NCI-H69 (cell line): Measurements from ENCODE around the gene ADCY9.

Experiments used
- DNase-seq: peaks from one replicate; lab custom pipeline; 2025; lab: John Stamatoyannopoulos, UW

The ADCY9 gene

GRCh38 chr16:4032768-4033167, 83.5 kb downstream of the ADCY9 start:
- peak; percentile 87 for DNase-seq

GRCh38 chr16:4028144-4028543, 88.1 kb downstream of the ADCY9 start:
- no peak for DNase-seq

- peak; percentile 14 for DNase-seq
These were observed 89.4 kb downstream of the ADCY9 start for GRCh38 chr16:4026854-4027253.

DNA sequence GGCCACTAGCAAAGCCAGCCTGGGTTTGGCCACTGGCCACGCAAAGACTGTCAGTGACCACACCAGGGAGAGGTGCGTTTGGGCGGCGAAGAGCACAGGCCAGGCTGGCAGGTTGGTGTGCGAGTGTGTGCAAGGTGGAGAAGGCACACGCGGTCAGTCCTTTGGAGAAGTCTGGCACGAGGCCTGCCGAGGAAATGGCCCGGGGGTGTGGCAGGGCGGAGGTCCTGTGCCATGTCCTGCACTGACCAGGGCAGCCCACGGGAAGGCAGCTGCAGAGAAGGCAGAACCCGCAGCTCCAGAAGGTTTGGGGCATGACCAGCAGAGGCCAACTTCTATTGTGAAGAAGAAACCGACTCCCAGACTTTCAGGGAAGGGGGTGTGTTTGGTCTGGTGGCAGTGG, 90.8 kb downstream of the ADCY9 start:
- no peak for DNase-seq

GRCh38 chr16:4021916-4022315, 94.3 kb downstream of the ADCY9 start:
- peak; percentile 30 for DNase-seq

DNA sequence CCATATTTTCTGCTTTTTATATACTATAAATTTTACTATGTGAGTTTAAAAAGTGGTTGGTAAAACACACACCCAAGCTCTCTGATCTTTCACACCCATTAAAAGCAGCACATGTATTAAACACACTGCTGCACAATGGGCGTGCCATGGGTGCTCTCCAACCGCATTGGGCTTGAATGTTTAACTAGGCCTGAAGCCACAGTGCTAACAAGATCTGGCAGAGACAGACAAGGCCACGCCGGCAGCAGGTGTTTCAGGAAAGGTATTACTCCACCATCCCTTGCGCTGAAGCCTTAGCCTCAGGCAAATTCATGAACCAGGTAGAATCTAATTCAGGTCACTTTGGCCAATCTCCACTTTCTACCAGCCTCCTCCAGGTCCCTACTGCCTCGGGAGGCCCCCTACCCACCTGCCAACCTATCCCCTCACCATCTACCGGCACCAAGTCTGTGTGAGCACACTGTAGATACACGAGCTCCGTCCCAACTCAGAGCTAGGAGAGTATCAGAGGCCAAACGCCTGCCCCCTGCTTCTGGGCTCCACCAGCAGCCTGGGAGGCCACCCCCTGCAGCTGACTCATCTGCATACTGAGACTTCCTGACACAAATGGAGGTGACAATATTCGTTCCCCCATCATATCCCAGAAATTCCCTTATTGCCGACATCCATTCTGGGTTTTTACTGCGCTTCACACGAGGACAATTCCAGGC, 95.0 kb downstream of the ADCY9 start:
- DNase-seq: peak; percentile 98

- peak; percentile 10 for DNase-seq
These were observed 96.9 kb downstream of the ADCY9 start for GRCh38 chr16:4019371-4019791.

- peak; percentile 45 for DNase-seq
These were observed 97.9 kb downstream of the ADCY9 start for GRCh38 chr16:4018391-4018790.

DNA sequence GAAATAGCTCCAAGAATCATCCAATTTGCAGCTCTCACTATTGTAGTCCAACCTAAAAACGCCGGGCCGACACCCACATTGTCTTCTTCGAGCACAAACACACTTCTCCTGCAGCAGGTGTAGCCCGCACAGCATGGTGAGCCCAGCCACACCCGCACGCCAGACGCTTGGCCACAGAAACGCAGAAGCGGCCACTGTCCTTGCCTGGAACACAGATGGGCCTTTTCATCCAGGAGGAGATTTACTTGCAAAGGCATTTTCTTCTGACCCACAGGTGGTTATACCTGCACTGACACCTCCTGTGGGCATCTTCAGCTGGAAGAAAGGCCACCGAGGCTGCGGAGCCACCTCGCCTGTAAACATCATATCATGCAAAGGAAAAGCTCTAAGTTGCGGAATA, 98.4 kb downstream of the ADCY9 start:
- peak; percentile 45 for DNase-seq

DNA sequence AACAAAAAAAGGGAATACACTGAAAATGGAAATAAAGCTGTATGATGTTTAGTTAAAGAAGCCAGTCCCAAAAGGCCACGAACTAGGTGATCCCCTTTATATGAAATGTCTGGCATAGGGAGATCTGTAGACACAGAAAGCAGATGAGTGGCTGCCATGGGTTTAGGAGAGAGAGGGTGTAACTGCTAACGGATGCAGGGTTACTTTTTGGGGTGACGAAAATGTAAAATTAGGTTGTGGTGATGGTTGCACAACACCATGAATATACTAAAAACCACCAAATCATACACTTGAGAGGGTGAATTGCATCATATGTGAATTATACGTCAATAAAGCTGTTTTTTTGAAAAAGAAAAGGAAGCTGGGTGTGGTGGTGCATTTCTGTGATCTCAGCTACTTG, 99.6 kb downstream of the ADCY9 start:
- DNase-seq: no peak

GRCh38 chr16:4016005-4016352, 100.3 kb downstream of the ADCY9 start:
- no peak for DNase-seq

DNA sequence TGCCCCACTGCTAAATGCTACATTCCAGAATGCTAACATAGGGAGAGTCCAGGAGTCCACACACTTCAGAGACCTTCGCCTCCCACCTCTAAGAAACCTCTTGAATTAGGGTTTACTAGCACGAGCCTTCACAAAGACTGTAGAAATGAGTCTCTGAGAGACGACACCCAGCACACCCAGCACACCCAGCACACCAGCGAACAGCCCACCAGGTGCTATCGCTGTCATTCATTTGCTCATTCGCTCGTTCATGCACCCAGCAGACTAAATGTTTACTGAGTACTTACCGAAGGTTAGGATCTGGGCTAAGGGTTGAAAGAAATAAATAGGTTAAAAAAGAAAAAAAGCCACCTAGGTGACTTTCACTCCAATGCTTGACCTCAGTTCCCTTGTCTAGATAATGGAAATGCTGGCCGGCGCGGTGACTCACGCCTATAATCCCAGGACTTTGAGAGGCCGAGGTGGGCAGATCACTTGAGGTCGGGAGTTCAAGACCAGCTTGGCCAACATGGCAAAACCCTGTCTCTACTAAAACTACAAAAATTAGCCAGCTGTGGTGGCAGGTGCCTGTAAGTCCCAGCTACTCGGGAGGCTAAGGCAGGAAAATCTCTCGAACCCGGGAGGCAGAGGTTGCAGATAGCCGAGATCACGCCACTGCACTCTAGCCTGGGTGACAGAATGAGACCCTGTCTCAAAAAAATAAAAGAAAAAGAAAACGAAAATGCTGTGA, 100.8 kb downstream of the ADCY9 start:
- DNase-seq: no peak

DNA sequence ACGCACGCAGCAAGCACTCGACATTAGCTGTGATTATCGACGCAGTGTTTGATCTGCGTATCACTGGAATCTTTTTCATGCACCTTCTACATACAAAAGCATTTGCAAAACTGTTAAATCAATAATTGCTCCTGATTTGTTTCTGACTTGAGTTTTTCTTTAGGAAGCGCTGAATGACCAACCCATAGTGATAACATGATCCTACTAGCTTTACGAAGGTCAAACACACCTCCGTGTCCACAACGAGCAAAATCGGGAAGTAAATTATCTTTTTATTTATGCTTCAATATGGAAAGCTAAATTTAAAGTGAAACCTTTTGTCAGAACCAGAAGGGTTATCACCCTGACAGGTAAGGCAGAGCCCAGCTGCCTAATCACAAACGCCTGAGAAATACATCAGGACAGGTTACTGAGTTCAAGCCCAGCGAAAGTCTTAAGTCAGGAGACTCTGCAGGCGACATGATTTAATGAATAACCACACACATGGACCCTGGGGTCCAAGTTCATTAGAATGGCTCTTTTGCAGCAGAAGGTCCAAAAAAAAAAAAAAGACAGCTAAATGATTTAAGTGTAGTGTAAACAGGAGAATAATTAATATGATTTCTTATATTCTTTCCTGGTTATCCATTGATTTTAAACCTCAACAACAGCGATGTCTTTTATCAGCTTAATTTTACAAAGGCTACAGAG, 104.2 kb downstream of the ADCY9 start:
- no peak for DNase-seq

GRCh38 chr16:4011225-4011939, 104.9 kb downstream of the ADCY9 start:
- DNase-seq: no peak

DNA sequence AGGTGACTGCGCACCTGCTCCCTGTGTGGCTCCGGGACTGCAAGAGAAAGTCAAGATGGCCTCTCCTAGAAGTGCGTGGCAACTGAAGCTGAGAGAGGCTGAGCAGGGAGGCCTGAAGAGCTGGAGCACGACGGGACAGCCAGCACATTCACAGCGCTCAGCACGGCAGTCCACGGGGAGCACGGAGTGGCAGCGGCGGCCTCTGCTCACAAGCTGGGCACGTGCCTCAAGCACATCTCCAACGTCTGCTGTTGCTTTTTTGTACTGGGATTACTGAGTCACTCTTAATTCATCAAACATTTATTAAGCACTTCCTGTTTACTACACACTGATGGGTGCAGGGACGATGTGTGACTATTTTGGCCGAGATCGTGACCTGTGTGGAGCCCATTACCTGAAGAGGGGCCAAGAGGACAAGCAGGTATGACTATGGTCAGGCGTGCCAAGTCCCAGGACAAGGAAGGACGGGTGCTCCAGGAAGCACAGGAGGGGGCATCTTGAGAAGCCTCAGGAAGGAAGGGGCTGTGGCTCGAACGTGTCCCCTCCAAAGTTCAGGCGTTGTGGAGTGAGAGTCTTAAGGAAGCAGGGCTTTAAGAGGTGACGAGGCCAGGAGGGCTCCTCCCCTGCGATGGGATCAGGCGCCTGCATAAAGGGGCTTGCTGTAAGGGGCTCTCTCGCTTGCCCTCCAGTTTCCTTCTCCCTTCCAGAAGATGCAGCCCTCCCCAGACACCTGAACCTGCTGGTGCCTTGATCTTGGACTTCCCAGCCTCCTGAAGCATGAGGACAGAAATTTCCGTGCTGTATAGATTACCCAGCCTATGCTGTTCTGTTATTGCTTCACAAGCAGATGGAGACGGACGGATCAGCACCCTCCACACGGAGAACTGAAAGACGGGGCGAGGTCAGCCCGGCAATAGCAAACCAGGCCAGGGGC, 105.8 kb downstream of the ADCY9 start:
- no peak for DNase-seq

- no peak for DNase-seq
These were observed 107.1 kb downstream of the ADCY9 start for GRCh38 chr16:4009177-4009576.

DNA sequence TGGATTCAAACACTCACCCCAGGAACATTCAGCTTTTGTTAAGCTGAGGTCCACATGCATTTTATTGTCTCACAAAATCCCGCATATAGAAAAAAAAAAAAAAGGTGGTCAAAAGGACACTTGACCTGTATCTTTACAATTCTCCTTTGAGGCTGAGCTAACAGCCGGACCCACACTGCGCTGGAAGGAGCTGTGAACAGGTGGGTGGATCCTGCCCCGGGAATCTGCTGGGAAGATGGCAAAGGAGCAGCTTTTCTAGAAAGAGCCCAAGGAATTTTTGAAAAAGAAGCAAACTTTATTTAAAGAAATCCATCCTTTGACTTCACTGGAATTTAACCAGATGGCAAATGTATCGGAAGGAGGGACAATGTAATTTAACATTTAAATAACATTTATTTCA, 108.1 kb downstream of the ADCY9 start:
- DNase-seq: no peak

GRCh38 chr16:4006397-4006999, 109.7 kb downstream of the ADCY9 start:
- DNase-seq: no peak

GRCh38 chr16:4005731-4006130, 110.5 kb downstream of the ADCY9 start:
- DNase-seq: no peak

DNA sequence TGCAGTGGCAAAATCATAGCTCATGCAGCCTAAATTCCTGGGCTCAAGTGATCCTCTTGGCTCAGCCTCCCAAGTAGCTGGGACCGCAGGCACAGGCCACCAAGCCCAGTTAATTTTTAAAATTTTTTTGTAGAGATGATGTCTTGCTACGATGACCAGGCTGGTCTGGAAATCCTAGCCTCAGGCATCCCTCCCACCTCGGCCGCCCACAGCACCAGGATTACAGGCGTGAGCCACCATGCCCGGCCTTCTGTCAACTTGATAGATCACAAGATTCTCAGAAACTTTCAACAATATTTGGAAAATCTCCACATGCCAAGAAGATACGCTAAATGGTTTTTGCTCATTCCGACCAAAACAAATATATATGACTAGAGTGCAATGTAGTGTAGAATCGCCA, 111.0 kb downstream of the ADCY9 start:
- no peak for DNase-seq

GRCh38 chr16:4004206-4004605, 112.0 kb downstream of the ADCY9 start:
- no peak for DNase-seq
